ENCODE data around the gene CAVIN4. TPM values are rescaled to one million over a fixed set of nuclear protein-coding genes. Genes with fewer than 3 reads are reported as not detected.

The CAVIN4 gene
- total RNA-seq, 1 experiment from 2014 or later = 0.56 TPM

DNA sequence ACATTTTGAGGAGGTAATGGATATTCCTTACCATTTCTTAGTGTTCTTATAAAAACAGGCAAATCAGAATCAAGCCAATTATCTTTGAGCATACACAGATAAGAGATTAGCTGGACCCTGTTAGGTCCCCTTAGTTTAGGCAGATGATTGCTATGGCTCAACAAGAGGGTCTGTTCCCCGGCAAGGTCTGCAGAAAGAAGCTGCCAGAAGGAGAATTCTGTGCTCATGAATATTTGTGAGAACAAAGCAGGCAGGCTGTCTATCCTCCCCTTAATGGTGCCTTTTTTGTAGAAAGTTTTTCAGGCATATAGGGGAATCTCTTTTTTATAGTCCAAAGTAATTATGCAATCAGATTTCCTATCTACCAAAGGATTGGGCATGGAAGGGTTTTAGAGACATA, 27.5 kb downstream of the CAVIN4 start:
- TF ChIP-seq, protein P1, sequence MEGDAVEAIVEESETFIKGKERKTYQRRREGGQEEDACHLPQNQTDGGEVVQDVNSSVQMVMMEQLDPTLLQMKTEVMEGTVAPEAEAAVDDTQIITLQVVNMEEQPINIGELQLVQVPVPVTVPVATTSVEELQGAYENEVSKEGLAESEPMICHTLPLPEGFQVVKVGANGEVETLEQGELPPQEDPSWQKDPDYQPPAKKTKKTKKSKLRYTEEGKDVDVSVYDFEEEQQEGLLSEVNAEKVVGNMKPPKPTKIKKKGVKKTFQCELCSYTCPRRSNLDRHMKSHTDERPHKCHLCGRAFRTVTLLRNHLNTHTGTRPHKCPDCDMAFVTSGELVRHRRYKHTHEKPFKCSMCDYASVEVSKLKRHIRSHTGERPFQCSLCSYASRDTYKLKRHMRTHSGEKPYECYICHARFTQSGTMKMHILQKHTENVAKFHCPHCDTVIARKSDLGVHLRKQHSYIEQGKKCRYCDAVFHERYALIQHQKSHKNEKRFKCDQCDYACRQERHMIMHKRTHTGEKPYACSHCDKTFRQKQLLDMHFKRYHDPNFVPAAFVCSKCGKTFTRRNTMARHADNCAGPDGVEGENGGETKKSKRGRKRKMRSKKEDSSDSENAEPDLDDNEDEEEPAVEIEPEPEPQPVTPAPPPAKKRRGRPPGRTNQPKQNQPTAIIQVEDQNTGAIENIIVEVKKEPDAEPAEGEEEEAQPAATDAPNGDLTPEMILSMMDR (IDR thresholded peaks at IDR 0.05; ENCODE audit: unreplicated experiment) = no peak
- no peaks in the 10 kb centered on the region for H3K9me3 Mint-ChIP-seq (ENCODE audit: unreplicated experiment)
- no TSS peak for BruUV-seq (replicated peaks)
- no peak overlapping the region for H3K4me3 Mint-ChIP-seq (ENCODE audit: unreplicated experiment)
- no peak for DNase-seq (ENCODE audit: unreplicated experiment)
- no peaks in the 10 kb centered on the region for H3K36me3 Mint-ChIP-seq (ENCODE audit: insufficient read depth, unreplicated experiment)
- no peaks in the 10 kb centered on the region for H3K27me3 Mint-ChIP-seq (ENCODE audit: insufficient read depth, unreplicated experiment)
- intact Hi-C loops (cut with micrococcal nuclease) = no loop called here
- no peak overlapping the region for H3K27ac Mint-ChIP-seq (ENCODE audit: low read depth, unreplicated experiment)
- ChIA-PET CTCF (interaction anchor here (0.6 to 1.1 kb wide), 4 partner anchors 9 to 706 kb away, joined by 3 read pairs; no protein-coding TSS in a partner anchor), POLR2A (no interaction called here)
- no peaks in the 10 kb centered on the region for H3K4me1 Mint-ChIP-seq (ENCODE audit: insufficient read depth, unreplicated experiment)

- POLR2A ChIA-PET = no interaction called here
- no peak for DNase-seq (ENCODE audit: unreplicated experiment)
- H3K9me3 Mint-ChIP-seq (ENCODE audit: unreplicated experiment) = peaks cover 9% of the 10 kb centered on the region
- no peaks in the 10 kb centered on the region for H3K36me3 Mint-ChIP-seq (ENCODE audit: insufficient read depth, unreplicated experiment)
- BruUV-seq (replicated peaks) = no TSS peak
- intact Hi-C loops (cut with micrococcal nuclease) = no loop called here
- peaks cover 16% of the 10 kb centered on the region for H3K27me3 Mint-ChIP-seq (ENCODE audit: insufficient read depth, unreplicated experiment)
- no peak overlapping the region for H3K27ac Mint-ChIP-seq (ENCODE audit: low read depth, unreplicated experiment)
- TF ChIP-seq, protein P1 (IDR thresholded peaks at IDR 0.05; ENCODE audit: unreplicated experiment) = no peak
- no peaks in the 10 kb centered on the region for H3K4me1 Mint-ChIP-seq (ENCODE audit: insufficient read depth, unreplicated experiment)
- H3K4me3 Mint-ChIP-seq (ENCODE audit: unreplicated experiment) = no peak overlapping the region
- CTCF ChIA-PET = interaction anchor here (4.9 kb wide), 1 partner anchor 17 kb away, joined by 27 read pairs; no protein-coding TSS in a partner anchor
These were observed 41.3 kb downstream of the CAVIN4 start for GRCh38 chr9:100619194-100619593.

DNA sequence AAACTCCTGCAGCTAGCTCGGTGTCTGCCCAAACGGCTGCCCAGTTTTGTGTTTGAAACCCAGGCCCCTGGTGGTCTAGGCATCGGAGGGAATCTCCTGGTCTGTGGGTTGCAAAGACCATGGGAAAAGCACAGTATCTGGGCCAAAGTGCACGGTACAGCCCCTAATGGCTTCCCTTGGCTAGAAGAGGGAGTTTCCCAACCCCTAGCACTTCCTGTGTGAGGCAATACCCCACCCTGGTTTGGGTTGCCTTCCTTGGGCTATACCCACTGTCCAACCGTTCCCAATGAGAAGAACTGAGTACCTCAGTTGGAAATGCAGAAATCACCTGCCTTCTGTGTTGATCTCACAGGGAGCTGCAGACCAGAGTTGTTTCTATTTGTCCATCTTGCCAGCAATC, 41.8 kb downstream of the CAVIN4 start:
- POLR2A ChIA-PET = no interaction called here
- CTCF ChIA-PET = interaction anchor here (1.0 to 4.9 kb wide), 2 partner anchors 18 to 499 kb away, joined by 3 to 27 read pairs; no protein-coding TSS in a partner anchor
- H3K27ac Mint-ChIP-seq (ENCODE audit: low read depth, unreplicated experiment) = no peak overlapping the region
- no peak for DNase-seq (ENCODE audit: unreplicated experiment)
- no peaks in the 10 kb centered on the region for H3K36me3 Mint-ChIP-seq (ENCODE audit: insufficient read depth, unreplicated experiment)
- intact Hi-C loops (cut with micrococcal nuclease) = no loop called here
- H3K4me1 Mint-ChIP-seq (ENCODE audit: insufficient read depth, unreplicated experiment) = no peaks in the 10 kb centered on the region
- H3K9me3 Mint-ChIP-seq (ENCODE audit: unreplicated experiment) = peaks cover 9% of the 10 kb centered on the region
- TF ChIP-seq, protein P1 (IDR thresholded peaks at IDR 0.05; ENCODE audit: unreplicated experiment) = no peak
- peaks cover 16% of the 10 kb centered on the region for H3K27me3 Mint-ChIP-seq (ENCODE audit: insufficient read depth, unreplicated experiment)
- no peak overlapping the region for H3K4me3 Mint-ChIP-seq (ENCODE audit: unreplicated experiment)
- no TSS peak for BruUV-seq (replicated peaks)

DNA sequence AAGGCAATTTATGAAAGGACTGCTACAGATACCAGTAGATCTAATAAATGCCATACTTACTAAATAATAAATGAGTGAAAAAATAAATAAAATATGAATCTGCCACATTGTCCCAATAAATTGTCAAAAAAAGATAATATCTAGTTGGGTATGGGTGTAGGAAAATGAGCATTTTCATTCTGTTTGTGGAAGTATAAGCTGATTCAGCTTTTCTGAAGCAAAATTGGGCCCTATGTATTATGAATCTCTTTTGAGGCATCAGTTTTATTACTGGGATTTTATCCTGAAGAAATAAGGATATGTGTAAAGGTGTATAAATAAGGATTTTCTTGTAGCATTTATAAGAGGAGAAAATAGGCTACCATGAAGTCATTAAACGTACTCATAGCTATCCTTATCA, 46.1 kb downstream of the CAVIN4 start:
- no peak overlapping the region for H3K27ac Mint-ChIP-seq (ENCODE audit: low read depth, unreplicated experiment)
- BruUV-seq (replicated peaks) = no TSS peak
- no peak overlapping the region for H3K4me3 Mint-ChIP-seq (ENCODE audit: unreplicated experiment)
- ChIA-PET CTCF (interaction anchor here (0.6 to 1.2 kb wide), 2 partner anchors 22 to 64 kb away, joined by 3 to 5 read pairs; no protein-coding TSS in a partner anchor), POLR2A (no interaction called here)
- H3K27me3 Mint-ChIP-seq (ENCODE audit: insufficient read depth, unreplicated experiment) = no peaks in the 10 kb centered on the region
- intact Hi-C loops (cut with micrococcal nuclease) = no loop called here
- H3K9me3 Mint-ChIP-seq (ENCODE audit: unreplicated experiment) = peaks cover 7% of the 10 kb centered on the region
- H3K4me1 Mint-ChIP-seq (ENCODE audit: insufficient read depth, unreplicated experiment) = no peaks in the 10 kb centered on the region
- TF ChIP-seq, protein P1 (IDR thresholded peaks at IDR 0.05; ENCODE audit: unreplicated experiment) = no peak
- no peak for DNase-seq (ENCODE audit: unreplicated experiment)
- no peaks in the 10 kb centered on the region for H3K36me3 Mint-ChIP-seq (ENCODE audit: insufficient read depth, unreplicated experiment)
